HG02943 (cell line): ENCODE results near the gene MTR.
A peak's percentile ranks its signal among the peaks of the same experiment; 100 is the strongest.

Experiments
- ATAC-seq: cut with Tn5 transposase; IDR thresholded peaks from one replicate; pipeline ENCODE4 v1.9.1; 2021; ENCODE audit warnings: mild to moderate bottlenecking, low read depth, moderate library complexity; ENCODE audit not compliant: unreplicated experiment

MTR gene

DNA sequence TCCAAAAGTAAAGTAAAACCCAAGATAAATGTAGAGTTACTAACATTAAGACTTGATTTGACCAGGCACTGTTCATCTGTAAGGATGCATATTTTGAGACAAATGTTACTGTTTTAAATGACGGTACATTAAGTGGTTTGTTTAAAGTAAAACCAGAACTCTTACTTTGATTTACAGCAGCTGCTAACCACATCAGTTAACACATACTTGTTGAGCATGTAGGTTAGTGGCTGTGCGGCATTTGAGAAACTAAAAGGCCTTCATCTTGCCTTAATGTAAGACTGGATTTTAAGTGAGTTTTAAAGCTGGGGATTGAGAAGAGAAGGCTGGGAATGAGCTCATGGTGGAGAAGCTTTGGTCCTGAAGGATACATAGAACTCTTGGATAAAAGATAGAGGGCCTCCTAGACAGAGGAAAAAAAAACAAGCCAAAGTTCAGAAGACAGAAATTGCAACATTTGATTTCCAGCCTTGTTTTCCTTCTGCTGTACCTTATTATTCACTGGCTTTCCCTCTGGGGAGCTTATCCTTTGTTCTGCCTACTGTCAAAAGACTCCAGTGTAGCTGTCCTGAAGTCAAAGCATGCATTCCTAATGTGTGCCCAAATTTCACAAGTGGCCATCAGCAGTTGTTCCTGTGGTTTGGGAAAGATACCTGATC lies 66.6 kb downstream of the MTR start:
- no peak for ATAC-seq

DNA sequence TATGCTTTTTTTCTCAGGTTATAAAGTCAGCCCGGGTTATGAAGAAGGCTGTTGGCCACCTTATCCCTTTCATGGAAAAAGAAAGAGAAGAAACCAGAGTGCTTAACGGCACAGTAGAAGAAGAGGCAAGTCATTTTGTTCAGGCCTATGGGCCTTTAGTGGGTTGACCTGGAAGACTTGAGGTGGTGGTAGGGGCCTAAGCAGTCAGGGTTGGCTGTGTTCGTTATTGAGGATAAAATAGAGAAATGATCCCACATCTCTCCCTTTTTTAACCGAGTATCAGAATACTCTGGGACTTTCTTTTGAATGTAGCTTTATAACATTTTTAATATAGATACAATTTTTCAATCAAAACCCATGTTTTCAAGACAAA lies 67.1 kb downstream of the MTR start:
- ATAC-seq = no peak

DNA sequence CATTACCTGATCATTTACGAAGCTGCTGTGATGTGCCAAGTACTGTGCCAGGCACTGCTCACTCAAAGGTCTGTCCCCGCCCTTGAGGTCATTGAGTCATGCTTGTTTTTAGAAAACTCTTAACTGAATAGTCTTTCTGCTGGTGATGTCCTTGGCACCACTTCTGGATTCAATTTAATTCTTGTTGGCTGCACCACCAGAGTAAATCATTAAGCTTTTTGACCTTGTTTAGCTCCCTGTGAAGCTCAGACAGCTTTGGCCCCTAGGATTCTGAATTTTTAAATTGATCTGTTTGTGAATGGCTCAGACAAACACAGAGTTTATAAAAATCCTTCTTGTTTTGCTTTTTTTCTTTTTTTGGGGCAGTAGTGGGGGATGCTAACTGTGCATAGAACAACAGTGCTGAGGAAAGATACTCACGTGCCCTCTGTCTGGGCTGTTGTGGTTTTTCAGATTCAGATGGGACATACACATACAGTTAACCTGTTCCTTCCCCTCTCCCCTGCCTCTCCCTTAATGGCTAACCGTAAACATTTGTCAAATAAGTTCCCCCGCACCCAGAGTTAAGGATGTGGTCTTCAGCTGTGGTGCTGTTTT lies 67.6 kb downstream of the MTR start:
- no peak for ATAC-seq

DNA sequence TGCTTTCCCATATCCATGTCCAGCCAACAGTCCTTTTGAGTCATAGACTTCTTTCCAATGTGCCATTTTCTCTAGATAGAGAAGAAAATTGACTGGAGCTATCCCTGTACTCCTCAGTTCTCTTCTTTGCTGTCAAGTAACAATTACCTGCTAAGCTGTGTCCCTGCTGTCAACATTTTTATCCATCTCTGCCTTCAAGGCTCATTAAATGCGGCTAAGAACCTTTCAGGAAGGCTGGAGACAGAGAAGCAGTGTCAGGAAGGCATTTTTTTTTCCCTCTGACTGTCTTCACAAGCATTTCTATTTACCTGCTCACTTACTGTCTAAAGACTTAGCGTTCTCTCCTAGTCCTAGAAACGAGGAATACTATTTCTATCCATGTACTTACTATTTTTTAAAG lies 69.1 kb downstream of the MTR start:
- ATAC-seq = no peak

DNA sequence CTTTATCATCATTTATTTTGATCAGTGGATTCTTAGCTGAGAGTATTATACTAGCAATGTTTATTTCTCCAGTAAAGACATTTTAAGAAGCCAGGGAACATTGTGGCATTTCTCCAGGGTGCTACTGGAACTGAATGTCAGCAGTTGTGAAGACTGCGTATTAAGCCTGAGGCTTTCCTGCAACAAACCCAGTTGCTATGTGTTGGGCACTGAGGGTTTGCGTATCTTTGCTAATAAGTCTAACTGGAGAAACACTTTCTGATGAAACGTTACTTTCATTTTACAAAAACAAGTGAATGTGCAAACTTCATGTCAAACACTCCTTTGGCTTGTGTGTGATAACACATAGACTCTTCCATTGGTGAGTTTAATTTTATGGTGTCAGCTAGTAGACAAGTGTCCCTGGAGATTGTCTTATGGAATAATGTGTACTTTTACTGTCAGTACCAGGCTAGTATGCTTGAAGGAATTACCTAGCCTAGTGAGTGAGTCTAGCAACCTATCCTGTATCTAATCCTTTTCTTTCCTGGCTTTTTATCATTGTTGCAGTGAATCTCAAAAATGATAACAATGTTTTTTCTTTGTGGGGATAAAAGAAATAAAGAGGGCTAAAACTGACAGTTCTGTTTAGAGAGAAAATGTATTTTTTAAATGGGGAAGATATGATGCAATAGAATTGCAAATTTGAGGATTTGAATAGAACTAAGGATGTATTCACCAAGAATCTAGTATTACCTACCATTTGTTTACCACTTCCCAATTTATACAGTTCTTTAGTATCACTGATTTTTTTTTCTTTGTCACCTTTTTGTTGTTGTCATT lies 70.1 kb downstream of the MTR start:
- no peak for ATAC-seq

GRCh38 chr1:236865818-236866155 lies 70.7 kb downstream of the MTR start:
- no peak for ATAC-seq

DNA sequence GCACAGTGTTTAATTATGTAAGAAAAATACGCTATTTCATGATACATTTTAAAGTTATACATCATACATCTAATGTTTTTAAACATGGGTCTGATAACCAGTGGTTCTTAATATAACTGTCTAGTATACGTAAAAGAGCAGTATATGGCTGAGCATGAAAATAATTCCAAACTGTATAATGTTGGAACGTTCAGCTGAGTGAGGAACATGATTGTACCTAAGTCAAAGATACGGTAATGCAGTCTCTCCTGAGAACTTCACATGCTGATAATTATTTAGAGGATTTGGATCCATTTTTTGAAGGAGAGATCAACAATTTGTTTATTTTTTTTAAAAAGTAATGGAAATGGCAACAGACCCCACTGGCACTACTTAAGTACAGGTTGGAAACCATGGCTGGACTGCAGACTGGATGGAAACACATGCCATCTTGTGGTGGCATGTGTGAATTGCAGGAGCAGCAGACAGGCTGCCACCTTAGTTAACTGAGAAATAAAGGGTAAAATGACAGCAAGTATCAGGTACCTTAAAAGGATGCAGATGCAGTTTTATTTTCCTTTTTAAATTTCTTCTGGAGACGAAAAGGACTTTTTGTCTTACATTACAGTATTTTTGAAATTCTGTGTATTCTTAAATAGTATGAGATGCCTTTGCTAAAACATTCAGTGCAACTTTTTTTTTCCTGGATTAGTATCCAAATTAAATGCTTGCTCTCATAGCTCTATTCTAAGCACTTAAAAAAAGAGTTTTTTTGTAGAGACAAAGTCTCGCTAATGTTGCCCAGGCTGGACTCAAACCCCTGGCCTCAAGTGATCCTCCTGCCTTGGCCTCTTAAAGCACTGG lies 73.8 kb downstream of the MTR start:
- peak; percentile 74 for ATAC-seq

DNA sequence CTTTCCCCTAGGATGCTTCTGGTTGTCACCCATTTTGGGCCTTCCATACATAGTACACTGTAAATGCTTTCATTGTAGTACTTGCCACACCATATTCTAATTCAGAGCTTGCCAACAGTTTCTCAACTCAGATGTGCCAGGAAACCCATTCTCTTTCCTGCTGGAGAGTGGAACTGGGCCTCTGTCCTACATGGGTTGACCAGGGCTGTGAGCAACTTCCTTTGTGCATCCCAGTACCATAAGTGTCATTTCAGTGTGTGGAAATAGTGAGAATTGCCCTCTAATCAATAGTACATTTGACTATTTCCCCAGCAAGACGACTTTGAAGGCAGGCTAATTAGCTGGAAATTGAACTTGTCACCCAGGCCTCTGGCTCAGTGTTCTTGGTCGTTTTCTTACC lies 74.8 kb downstream of the MTR start:
- no peak for ATAC-seq

DNA sequence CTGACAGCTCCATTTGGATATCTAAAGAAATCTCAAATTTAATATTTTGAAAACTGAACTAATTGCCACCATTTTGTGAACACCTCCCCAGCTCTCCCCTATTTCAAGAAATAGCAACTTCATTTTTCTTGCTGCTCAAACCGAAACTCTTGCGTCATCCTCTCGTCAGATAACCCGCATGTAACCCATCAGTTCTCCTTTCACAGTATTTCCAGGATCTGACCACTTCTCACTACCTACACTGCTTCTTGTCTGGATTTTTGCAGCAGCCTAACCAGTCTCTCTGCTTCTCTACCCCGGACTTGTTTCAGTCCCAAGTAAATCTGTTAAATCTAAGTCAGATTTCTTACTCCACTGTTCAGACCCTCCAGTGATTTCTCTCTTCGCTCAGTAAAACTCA lies 75.6 kb downstream of the MTR start:
- ATAC-seq = no peak

DNA sequence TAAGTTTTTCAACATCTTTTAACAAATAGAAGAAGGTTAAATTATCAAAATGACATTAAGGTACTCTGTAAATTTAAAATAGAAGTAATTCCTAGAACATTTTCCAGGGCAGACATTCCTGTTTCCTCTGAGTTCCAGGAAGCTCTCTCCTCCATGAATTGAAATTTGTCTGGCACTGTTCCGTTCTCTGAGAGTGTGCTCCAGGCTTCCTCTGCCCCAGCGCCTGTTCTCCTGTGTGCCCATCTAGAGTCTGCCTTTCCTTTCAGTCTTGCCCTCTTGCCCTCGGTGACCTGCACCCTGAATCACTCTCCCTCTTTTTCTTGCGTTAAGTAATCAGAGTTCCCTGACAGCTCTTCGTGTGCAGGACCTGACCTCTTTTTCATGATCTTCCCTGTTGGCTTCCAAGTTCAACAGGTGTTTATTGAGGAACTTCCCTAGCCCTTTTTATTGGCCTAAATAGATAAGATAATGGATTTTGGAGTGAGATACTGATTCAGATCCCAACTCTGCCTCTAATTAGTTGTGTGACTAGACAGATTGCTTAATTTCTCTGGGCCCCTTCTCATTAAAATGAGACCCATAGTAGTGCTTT lies 77.1 kb downstream of the MTR start:
- no peak for ATAC-seq

GRCh38 chr1:236875975-236876374 lies 80.9 kb downstream of the MTR start:
- no peak for ATAC-seq

- ATAC-seq = no peak
Observed at GRCh38 chr1:236877661-236878060, 82.6 kb downstream of the MTR start.

- ATAC-seq = no peak
Observed at GRCh38 chr1:236880209-236880608, 85.1 kb downstream of the MTR start.

DNA sequence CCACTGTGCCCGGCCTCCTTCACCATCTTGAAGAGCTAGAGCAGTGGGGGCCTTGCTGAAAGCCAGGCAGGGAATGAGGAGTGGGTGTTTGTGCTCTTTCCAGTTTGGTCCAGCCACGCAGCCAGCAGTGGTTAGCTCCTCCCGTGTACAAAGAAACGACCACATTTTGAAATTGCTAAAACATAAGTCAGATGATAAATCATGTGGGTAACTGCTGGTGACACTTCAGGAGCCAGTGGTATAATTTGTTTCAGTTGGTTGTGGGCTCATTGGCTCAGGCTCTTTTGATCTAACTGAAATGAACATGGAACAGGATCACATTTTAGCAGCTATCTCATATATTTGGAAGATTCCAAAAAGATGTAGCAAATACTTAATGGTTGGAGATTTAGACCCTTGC lies 87.6 kb downstream of the MTR start:
- ATAC-seq = no peak

DNA sequence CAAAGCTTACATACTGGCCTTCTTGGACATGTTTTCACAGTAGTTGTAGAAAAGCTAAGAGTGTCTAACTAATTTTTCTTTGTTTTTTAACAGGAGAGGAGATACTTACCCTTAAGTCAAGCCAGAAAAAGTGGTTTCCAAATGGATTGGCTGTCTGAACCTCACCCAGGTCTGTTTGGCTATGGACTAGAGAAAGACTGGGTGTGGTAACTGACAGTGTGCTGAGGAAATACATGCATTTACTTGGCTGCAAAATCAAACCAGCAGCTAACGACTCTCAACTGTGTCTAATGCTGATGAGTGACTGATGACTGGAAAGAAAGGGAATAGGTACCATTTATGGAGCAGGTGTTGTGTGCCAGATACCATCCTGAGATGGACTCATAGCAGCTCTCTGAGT lies 91.1 kb downstream of the MTR start:
- ATAC-seq = no peak

- ATAC-seq = no peak
Observed at GRCh38 chr1:236887081-236887480, 92.0 kb downstream of the MTR start.

- ATAC-seq = no peak
Observed at GRCh38 chr1:236888126-236888525, 93.0 kb downstream of the MTR start.

DNA sequence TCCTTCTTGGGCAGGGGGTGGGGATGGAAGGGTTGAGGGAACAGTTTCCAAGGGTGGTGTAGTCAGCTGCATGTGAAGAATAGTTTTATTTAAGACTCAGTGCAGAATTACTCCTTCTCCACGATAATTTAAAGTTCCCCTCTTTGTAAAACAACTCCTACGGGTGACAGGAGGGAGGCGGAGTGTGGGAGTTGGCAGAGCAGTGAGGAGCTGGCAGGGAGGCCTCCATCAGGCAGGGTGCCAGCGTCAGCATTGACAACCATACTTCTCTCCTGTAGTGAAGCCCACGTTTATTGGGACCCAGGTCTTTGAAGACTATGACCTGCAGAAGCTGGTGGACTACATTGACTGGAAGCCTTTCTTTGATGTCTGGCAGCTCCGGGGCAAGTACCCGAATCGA lies 93.8 kb downstream of the MTR start:
- ATAC-seq = no peak

- no peak for ATAC-seq
Observed at GRCh38 chr1:236890152-236891056, 95.3 kb downstream of the MTR start.
